WI38 (cell line): Measurements from ENCODE around the gene KHDRBS2.

Experiments
- H3K4me3 ChIP-seq: 2 replicates; pipeline ENCODE4 v1.5.1; 2011; ENCODE audit warnings: low read depth, mild to moderate bottlenecking, control low read depth, low read length
- TF ChIP-seq, protein P1 (sequence below): IDR thresholded peaks from 2 replicates; pipeline ENCODE4 v1.5.1; 2012; ENCODE audit warnings: low read depth, mild to moderate bottlenecking, control low read depth, low read length

The KHDRBS2 gene

DNA sequence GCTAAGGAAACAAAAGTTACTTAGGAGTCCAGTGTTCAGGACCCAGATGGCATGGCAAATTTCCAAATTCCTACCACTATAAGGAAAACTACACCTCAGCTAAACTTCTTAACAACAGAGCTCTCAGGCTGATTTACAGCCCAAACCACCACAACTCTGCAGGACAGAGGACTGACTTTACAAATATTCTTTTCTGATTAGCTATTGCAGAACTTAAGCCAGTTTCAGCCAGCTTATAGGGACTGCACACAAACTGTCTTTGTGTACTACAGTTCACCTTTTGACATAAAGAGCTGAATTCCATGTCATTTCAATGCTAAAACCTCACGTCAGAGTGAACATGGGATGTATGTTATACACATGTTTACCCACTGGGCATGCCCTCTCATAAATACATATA is 305.4 kb downstream of the KHDRBS2 start:
- TF ChIP-seq, protein P1, sequence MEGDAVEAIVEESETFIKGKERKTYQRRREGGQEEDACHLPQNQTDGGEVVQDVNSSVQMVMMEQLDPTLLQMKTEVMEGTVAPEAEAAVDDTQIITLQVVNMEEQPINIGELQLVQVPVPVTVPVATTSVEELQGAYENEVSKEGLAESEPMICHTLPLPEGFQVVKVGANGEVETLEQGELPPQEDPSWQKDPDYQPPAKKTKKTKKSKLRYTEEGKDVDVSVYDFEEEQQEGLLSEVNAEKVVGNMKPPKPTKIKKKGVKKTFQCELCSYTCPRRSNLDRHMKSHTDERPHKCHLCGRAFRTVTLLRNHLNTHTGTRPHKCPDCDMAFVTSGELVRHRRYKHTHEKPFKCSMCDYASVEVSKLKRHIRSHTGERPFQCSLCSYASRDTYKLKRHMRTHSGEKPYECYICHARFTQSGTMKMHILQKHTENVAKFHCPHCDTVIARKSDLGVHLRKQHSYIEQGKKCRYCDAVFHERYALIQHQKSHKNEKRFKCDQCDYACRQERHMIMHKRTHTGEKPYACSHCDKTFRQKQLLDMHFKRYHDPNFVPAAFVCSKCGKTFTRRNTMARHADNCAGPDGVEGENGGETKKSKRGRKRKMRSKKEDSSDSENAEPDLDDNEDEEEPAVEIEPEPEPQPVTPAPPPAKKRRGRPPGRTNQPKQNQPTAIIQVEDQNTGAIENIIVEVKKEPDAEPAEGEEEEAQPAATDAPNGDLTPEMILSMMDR = no peak
- no peak overlapping the region for H3K4me3 ChIP-seq

DNA sequence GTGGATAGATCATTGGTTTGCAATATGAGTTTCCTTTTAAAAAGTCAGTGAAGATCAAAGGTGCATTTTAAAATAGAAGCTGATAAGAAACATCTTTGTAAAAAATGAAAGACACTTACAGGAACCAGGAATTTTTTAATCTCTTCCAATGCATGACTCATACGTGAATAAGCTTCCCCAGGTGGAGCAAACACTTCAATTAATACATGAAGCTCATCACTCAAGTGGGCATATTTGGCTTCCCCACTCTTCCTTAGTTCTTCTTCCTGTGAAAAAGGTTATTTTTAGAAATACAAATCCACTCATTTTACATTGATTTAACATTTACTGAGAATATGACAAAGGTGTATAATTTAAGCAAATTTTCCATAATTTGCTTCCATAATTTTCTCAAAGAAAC is 308.1 kb downstream of the KHDRBS2 start:
- TF ChIP-seq, protein P1 = no peak
- H3K4me3 ChIP-seq = no peak overlapping the region

DNA sequence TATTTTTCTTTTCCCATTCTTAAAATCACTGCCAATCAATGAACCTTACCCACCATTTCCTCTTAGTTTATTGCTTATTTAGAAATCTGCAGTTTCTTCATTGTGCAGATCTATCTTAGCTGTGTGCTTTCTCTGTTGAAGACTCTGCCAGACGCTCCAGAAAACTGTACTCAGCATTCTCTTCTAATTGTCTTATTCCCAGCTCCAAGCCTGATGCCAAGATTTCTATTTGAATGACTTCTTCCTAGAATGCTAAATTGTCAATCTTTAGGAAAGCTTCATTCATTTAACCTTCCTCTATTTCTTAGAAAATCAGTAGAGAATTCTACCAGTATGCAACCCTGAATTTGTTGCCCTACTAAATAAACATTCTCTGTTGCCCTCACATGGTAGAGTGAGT is 308.9 kb downstream of the KHDRBS2 start:
- no peak overlapping the region for H3K4me3 ChIP-seq
- TF ChIP-seq, protein P1 = no peak

DNA sequence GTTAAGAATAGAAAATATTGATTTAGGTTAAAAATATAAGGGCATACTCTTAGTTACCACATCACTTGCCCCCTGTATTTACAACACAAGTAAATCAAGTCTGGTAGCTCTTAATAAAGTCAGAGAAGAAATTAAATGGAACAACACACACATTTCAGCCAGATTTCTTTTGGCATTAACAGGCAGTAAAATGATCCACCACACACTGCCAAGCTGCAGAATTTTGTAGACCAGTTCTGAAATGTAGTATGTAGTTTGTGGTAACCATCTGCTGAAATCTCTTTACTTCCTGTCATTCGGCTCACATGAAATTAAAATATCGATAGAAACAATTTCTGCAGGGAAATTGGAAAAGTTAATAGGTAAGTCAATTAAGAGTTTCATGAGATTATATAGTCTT is 326.8 kb downstream of the KHDRBS2 start:
- TF ChIP-seq, protein P1 = no peak

DNA sequence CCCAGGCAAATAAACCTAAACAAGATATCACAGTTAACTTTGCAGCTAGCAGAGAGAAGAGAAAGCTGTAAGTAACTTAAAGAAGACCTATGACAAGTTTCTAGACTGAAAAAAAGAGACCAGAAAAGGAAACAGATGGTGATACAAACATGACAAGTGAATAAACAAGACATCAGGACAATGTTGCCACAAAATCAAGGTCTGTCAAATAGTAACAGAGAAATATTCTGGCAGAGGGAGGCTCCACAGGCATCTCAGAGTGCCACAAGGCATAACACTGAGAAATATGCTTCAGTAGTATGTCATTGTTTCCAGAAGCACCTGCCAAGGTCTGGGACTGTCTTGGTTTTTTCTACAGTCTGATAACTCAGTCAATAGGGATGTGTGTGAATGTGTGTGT is 332.2 kb downstream of the KHDRBS2 start:
- H3K4me3 ChIP-seq = no peak overlapping the region
- TF ChIP-seq, protein P1 = no peak

More for the DNA sequence above, 326.8 kb downstream of the KHDRBS2 start:
- H3K4me3 ChIP-seq = no peak overlapping the region

DNA sequence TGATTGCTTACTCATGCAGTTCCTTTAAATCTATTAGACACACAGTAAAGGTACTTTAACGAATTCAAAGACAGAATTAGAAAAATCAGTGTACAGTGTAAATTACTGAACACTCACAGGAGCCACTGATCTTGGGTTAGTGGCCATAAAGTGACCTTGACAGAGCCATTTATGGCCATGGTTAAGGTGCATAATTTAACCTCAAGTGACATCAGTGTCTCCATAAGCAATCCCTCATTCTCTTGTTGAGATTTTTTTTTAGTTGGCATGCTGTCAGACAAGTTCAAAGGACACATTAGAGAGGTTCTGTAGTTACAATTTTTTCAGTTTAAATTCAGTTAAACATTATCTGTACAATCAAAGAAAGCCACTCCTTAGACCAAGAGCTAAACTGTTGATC is 334.4 kb downstream of the KHDRBS2 start:
- TF ChIP-seq, protein P1 = no peak
- H3K4me3 ChIP-seq = no peak overlapping the region

DNA sequence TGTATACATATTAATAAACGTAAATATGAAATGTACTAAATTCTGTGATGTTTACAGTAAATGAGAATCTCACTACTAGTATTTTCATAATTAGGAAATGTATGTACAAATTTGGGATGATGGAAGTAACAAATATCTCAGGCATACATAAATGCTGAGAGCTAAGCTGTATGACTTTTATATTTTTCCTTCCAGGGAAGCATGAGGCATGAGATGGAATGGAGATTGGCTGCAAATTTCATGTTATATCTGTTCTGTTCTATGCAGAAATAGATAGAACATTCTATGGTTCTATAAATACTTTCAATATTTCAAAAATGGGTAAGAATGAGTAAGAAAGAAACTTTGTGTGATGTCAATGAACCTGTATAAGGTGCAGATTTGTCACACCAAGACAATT is 335.2 kb downstream of the KHDRBS2 start:
- TF ChIP-seq, protein P1 = no peak
- H3K4me3 ChIP-seq = no peak overlapping the region
